ENCODE results near the gene LMBR1.

Gene LMBR1

GRCh38 chr7:156842740-156843140, 50.2 kb downstream of the LMBR1 start:
- no peak overlapping the region for H3K27ac ChIP-seq (ENCODE audit: low read depth, low read length)
- H3K36me3 ChIP-seq (ENCODE audit: insufficient read depth, low read length), result no peaks in the 10 kb centered on the region
- no peak overlapping the region for H3K4me3 ChIP-seq (ENCODE audit: low read depth in 1 of 2, low read length in 2 of 2)
- no peaks in the 10 kb centered on the region for H3K9me3 ChIP-seq (ENCODE audit: low read length)
- H3K9ac ChIP-seq (ENCODE audit: low read length), result no peak overlapping the region
- H3K4me1 ChIP-seq (ENCODE audit: insufficient read depth, low read length), result no peaks in the 10 kb centered on the region
- no peaks in the 10 kb centered on the region for H3K27me3 ChIP-seq (ENCODE audit: control insufficient read depth in 1 of 2, insufficient read depth in 2 of 2, low read length in 2 of 2)

DNA sequence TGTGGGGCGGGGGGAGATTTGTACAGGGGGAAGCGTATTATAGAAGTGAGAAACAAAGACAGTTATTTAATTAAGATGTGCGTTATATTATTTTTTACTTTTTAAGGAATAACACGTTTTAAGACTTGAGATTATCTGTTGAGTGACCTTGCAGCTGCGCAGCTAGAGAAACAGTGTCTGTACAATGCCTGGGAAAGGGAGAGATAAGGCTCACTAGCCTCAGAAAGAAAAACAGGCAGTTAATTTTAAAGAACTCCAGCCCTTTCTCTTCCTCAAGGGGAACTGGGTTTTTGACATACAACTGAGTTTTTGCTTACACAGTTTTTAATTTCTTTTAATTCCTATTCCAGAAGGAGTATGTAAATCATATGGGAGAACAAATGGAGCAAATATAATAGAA, 50.7 kb downstream of the LMBR1 start:
- Histone ChIP-seq H3K27me3 (ENCODE audit: control insufficient read depth in 1 of 2, insufficient read depth in 2 of 2, low read length in 2 of 2) (no peaks in the 10 kb centered on the region), H3K9ac (ENCODE audit: low read length) (no peak overlapping the region), H3K36me3 (ENCODE audit: insufficient read depth, low read length) (no peaks in the 10 kb centered on the region), H3K4me3 (ENCODE audit: low read depth in 1 of 2, low read length in 2 of 2) (no peak overlapping the region), H3K9me3 (ENCODE audit: low read length) (no peaks in the 10 kb centered on the region), H3K4me1 (ENCODE audit: insufficient read depth, low read length) (no peaks in the 10 kb centered on the region), H3K27ac (ENCODE audit: low read depth, low read length) (no peak overlapping the region)

DNA sequence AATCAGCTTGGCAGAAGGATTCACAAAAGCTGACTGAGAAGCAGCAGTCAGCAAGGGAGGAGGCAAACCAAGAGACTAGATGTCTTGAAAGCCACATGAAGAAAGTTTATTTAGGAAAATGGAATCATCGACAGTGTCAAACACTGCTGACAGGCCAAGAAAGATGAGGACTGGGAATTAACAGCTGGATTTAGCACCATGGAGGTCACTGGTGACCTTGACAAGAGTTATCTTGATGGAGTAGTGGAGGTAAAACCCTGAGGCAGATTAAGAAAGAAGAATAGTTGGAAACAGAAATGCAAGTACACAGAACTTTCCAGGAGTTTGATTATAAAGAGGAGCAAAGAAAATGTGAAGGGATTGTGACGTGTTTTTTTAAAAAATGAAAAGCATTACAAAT, 51.5 kb downstream of the LMBR1 start:
- H3K36me3 ChIP-seq (ENCODE audit: insufficient read depth, low read length), result peaks cover 1% of the 10 kb centered on the region
- no peak overlapping the region for H3K9ac ChIP-seq (ENCODE audit: low read length)
- no peaks in the 10 kb centered on the region for H3K27me3 ChIP-seq (ENCODE audit: control insufficient read depth in 1 of 2, insufficient read depth in 2 of 2, low read length in 2 of 2)
- H3K27ac ChIP-seq (ENCODE audit: low read depth, low read length), result no peak overlapping the region
- H3K4me1 ChIP-seq (ENCODE audit: insufficient read depth, low read length), result no peaks in the 10 kb centered on the region
- H3K9me3 ChIP-seq (ENCODE audit: low read length), result no peaks in the 10 kb centered on the region
- H3K4me3 ChIP-seq (ENCODE audit: low read depth in 1 of 2, low read length in 2 of 2), result no peak overlapping the region

DNA sequence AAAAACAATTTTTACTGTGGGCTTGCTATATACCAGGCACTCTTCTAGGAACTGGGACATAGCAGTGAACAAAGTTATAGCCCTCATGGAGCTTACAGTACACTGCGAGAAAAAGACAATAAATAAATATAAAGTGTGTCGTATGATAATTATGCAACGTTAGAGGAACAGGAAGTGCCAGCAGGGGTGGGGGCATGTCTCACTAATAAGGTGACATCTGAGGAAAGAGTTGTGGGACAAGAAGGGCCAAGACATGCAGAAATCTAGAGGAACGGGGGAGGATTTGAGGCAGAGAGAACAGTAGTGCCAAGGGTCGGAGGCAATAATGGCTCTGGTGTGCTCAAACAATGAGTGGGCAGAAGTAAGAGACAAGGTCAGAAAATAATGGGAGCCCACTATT, 52.8 kb downstream of the LMBR1 start:
- Histone ChIP-seq H3K4me3 (ENCODE audit: low read depth in 1 of 2, low read length in 2 of 2) (no peak overlapping the region), H3K27ac (ENCODE audit: low read depth, low read length) (no peak overlapping the region), H3K9me3 (ENCODE audit: low read length) (no peaks in the 10 kb centered on the region), H3K4me1 (ENCODE audit: insufficient read depth, low read length) (no peaks in the 10 kb centered on the region), H3K36me3 (ENCODE audit: insufficient read depth, low read length) (peaks cover 10% of the 10 kb centered on the region), H3K9ac (ENCODE audit: low read length) (no peak overlapping the region), H3K27me3 (ENCODE audit: control insufficient read depth in 1 of 2, insufficient read depth in 2 of 2, low read length in 2 of 2) (no peaks in the 10 kb centered on the region)

DNA sequence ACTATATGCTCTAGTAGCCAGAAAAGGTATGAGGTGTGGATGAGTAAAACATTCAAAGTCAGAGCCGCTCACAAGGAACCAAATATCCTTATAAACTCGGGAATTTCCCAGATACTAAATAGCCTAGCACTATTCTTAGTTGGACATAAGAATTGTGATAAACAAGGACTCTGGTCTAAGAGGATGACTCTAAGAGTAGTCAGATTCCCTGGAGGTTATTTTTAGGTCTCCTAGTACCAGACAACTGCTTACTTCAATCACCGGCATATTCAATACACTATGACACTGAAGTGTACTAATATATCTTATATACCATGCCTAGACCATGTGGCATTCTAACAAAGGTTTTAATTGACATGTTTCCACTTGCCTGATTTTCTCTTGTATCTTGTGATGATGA, 56.5 kb downstream of the LMBR1 start:
- Histone ChIP-seq H3K36me3 (ENCODE audit: insufficient read depth, low read length) (peaks cover 10% of the 10 kb centered on the region), H3K9me3 (ENCODE audit: low read length) (no peaks in the 10 kb centered on the region), H3K4me3 (ENCODE audit: low read depth in 1 of 2, low read length in 2 of 2) (no peak overlapping the region), H3K27ac (ENCODE audit: low read depth, low read length) (no peak overlapping the region), H3K4me1 (ENCODE audit: insufficient read depth, low read length) (no peaks in the 10 kb centered on the region), H3K27me3 (ENCODE audit: control insufficient read depth in 1 of 2, insufficient read depth in 2 of 2, low read length in 2 of 2) (no peaks in the 10 kb centered on the region), H3K9ac (ENCODE audit: low read length) (no peak overlapping the region)

DNA sequence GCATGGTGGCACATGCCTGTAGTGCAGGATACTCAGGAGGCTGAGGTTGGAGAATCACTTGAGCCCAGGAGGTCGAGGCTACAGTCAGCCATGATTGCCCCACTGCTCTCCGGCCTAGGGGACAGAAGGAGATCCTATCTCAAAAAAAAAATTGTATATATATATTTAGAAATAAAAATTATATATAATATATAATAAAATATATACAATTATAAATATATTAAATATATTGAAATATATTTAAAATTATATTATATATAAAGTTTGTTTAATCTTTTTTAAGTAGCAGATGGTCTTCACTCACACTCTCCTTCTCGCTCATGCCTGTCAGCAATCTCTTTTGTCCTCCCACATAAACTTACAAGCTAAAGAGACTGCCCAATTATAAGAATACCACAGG, 58.5 kb downstream of the LMBR1 start:
- Histone ChIP-seq H3K27ac (ENCODE audit: low read depth, low read length) (no peak overlapping the region), H3K36me3 (ENCODE audit: insufficient read depth, low read length) (peaks cover 10% of the 10 kb centered on the region)

DNA sequence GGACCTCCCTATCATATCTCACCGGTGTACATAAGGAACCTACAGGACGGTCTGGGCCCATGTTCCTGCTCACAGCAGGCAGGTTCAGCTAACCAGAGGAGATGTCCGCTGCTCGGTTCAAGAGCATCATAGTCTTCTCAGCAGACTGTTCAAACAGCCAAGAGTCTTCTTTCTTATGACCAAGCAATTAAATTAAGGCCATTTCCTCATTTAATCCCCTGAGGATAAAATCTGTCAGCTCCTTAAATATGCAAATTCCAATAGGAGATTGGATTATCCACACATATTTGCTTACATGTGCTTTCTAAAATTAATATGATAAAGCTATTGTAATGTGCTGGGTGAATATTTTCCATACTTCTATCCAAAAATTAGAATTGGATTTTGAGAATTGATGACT, 59.7 kb downstream of the LMBR1 start:
- Histone ChIP-seq H3K4me1 (ENCODE audit: insufficient read depth, low read length) (no peaks in the 10 kb centered on the region), H3K27ac (ENCODE audit: low read depth, low read length) (no peak overlapping the region), H3K27me3 (ENCODE audit: control insufficient read depth in 1 of 2, insufficient read depth in 2 of 2, low read length in 2 of 2) (no peaks in the 10 kb centered on the region), H3K9ac (ENCODE audit: low read length) (no peak overlapping the region), H3K4me3 (ENCODE audit: low read depth in 1 of 2, low read length in 2 of 2) (no peak overlapping the region), H3K36me3 (ENCODE audit: insufficient read depth, low read length) (peaks cover 10% of the 10 kb centered on the region), H3K9me3 (ENCODE audit: low read length) (no peaks in the 10 kb centered on the region)

More for the DNA sequence above, 58.5 kb downstream of the LMBR1 start:
- H3K4me1 ChIP-seq (ENCODE audit: insufficient read depth, low read length), result no peaks in the 10 kb centered on the region
- no peaks in the 10 kb centered on the region for H3K9me3 ChIP-seq (ENCODE audit: low read length)
- H3K4me3 ChIP-seq (ENCODE audit: low read depth in 1 of 2, low read length in 2 of 2), result no peak overlapping the region
- H3K9ac ChIP-seq (ENCODE audit: low read length), result no peak overlapping the region
- no peaks in the 10 kb centered on the region for H3K27me3 ChIP-seq (ENCODE audit: control insufficient read depth in 1 of 2, insufficient read depth in 2 of 2, low read length in 2 of 2)

DNA sequence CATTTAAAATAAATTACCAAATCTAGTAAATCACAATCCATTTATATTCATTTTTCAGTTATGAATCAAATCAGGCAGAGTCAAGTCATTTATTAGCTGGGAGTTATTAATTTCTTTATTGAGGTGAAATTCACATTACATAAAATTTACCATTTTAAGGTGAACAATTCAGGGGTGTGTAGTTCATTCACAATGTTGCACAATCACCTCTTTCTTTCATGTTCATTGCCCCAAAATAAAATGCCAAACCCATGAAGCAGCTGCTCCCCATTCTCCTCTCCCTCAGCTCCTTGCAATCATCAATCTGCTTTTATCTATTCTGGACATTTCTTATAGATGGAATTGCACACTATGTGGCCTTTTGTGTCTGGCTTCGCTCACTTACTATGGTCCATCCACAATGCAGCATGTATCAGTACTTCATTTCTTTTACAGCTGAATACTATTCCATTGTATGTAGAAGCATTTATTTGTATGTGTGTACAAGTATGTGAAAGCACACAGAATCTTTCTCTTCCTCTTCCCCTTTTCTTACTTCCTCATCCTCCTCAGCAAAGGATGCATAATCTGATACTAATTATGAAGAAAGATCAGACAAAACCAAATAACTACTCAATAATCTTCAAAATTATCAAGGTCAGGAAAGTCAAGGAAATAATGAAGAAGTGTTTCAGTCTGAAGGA, 60.6 kb downstream of the LMBR1 start:
- H3K27ac ChIP-seq (ENCODE audit: low read depth, low read length), result no peak overlapping the region
- no peaks in the 10 kb centered on the region for H3K4me1 ChIP-seq (ENCODE audit: insufficient read depth, low read length)
- peaks cover 10% of the 10 kb centered on the region for H3K36me3 ChIP-seq (ENCODE audit: insufficient read depth, low read length)
- no peak overlapping the region for H3K4me3 ChIP-seq (ENCODE audit: low read depth in 1 of 2, low read length in 2 of 2)
- H3K27me3 ChIP-seq (ENCODE audit: control insufficient read depth in 1 of 2, insufficient read depth in 2 of 2, low read length in 2 of 2), result no peaks in the 10 kb centered on the region
- H3K9ac ChIP-seq (ENCODE audit: low read length), result no peak overlapping the region
- H3K9me3 ChIP-seq (ENCODE audit: low read length), result no peaks in the 10 kb centered on the region

DNA sequence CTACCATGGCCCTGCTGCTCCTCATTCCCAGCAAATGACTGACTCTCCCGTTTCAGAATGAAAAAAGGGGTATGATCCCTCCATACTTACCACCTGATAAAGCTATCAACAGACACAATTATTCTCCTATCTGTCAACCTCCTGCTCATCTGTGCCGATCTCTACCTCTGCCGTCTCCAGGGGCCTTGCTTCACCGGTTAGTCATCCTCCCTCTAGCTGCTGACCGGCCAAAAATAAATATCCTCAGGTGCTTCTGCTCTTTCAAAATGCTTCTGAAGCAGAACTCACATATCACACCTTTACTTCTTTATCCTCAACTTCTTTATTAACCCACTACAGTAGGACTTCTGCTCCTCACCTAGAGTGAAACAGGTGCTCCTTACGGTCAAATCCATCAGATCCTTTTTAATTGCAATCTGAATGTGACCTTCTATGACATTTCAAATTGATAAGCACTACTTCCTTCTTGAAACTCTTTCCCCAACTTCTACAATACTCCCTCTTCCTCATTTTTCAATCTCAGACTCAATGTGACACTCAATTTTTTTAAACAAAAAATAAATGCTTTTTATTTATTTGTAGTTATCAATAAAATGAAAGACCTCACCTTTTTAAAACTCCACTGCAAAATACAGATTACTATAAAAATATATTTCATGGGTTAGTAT, 63.2 kb downstream of the LMBR1 start:
- H3K27ac ChIP-seq (ENCODE audit: low read depth, low read length), result no peak overlapping the region
- H3K9ac ChIP-seq (ENCODE audit: low read length), result no peak overlapping the region
- H3K4me1 ChIP-seq (ENCODE audit: insufficient read depth, low read length), result no peaks in the 10 kb centered on the region
- no peaks in the 10 kb centered on the region for H3K36me3 ChIP-seq (ENCODE audit: insufficient read depth, low read length)
- no peaks in the 10 kb centered on the region for H3K27me3 ChIP-seq (ENCODE audit: control insufficient read depth in 1 of 2, insufficient read depth in 2 of 2, low read length in 2 of 2)
- H3K9me3 ChIP-seq (ENCODE audit: low read length), result no peaks in the 10 kb centered on the region
- H3K4me3 ChIP-seq (ENCODE audit: low read depth in 1 of 2, low read length in 2 of 2), result no peak overlapping the region

DNA sequence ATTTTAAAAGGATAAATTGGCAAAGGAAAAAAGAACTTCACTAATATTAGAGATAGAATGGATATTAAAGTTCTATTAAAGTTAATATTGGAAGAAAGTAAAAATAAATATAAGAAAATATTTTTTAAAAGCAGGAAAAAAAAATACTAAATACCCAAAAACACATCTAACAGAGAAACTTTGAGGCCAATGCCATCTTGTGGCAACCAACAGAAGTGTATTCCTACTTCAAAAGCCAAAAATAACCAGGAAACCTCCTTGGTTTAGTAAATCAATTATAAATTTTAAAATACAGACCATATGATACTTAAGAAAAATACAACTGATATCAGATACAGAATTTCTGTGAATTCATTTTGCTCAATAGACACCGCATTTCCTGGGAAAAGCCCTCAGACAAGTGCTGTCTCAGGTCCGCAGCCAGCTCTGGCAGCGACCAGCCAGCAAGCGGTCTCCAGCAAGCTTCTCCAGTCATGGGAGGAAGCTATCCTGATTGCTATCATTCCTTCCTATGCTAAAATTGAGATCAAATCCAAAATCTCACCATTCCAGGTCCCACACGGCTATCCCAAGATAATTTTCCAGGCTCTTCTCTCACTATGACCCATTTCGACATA, 65.3 kb downstream of the LMBR1 start:
- no peaks in the 10 kb centered on the region for H3K27me3 ChIP-seq (ENCODE audit: control insufficient read depth in 1 of 2, insufficient read depth in 2 of 2, low read length in 2 of 2)

GRCh38 chr7:156823435-156823834, 69.5 kb downstream of the LMBR1 start:
- H3K4me1 ChIP-seq (ENCODE audit: insufficient read depth, low read length), result no peaks in the 10 kb centered on the region
- no peak overlapping the region for H3K4me3 ChIP-seq (ENCODE audit: low read depth in 1 of 2, low read length in 2 of 2)
- no peak overlapping the region for H3K9ac ChIP-seq (ENCODE audit: low read length)
- H3K27ac ChIP-seq (ENCODE audit: low read depth, low read length), result no peak overlapping the region
- no peaks in the 10 kb centered on the region for H3K27me3 ChIP-seq (ENCODE audit: control insufficient read depth in 1 of 2, insufficient read depth in 2 of 2, low read length in 2 of 2)
- no peaks in the 10 kb centered on the region for H3K9me3 ChIP-seq (ENCODE audit: low read length)
- H3K36me3 ChIP-seq (ENCODE audit: insufficient read depth, low read length), result no peaks in the 10 kb centered on the region

More for the DNA sequence above, 65.3 kb downstream of the LMBR1 start:
- Histone ChIP-seq H3K4me3 (ENCODE audit: low read depth in 1 of 2, low read length in 2 of 2) (no peak overlapping the region), H3K9ac (ENCODE audit: low read length) (no peak overlapping the region), H3K4me1 (ENCODE audit: insufficient read depth, low read length) (no peaks in the 10 kb centered on the region), H3K9me3 (ENCODE audit: low read length) (no peaks in the 10 kb centered on the region), H3K36me3 (ENCODE audit: insufficient read depth, low read length) (no peaks in the 10 kb centered on the region), H3K27ac (ENCODE audit: low read depth, low read length) (no peak overlapping the region)

Data from muscle layer of colon (tissue), 2 donors.